Neural cell (in vitro differentiated cells): ENCODE data around the gene RUNX3.

Experiments used
- CTCF ChIP-seq: fragments of 450-650 bp; IDR thresholded peaks from 2 replicates; pipeline ENCODE4 v1.5.1; 2014; ENCODE audit warnings: antibody characterized with exemption, mild to moderate bottlenecking, moderate library complexity; ENCODE audit not compliant: poor library complexity, severe bottlenecking
- EZH2 ChIP-seq: fragments of 200-600, 300-800 bp; shearing (Covaris generic), sonication (generic); IDR thresholded peaks from 2 replicates; pipeline ENCODE4 v1.6.1; 2014; ENCODE audit warnings: antibody characterized with exemption, low read length, borderline replicate concordance, mild to moderate bottlenecking; ENCODE audit not compliant: insufficient read depth, poor library complexity, severe bottlenecking
- MXI1 ChIP-seq: fragments of 450-650 bp; conservative IDR thresholded peaks from 2 replicates; pipeline ENCODE4 v1.6.1; 2014; ENCODE audit warnings: antibody characterized with exemption, mild to moderate bottlenecking; ENCODE audit not compliant: poor library complexity, severe bottlenecking
- REST ChIP-seq: IDR thresholded peaks from 2 replicates; pipeline ENCODE4 v1.6.1; 2012; ENCODE audit warnings: borderline replicate concordance
- SMC3 ChIP-seq: fragments of 450-650 bp; conservative IDR thresholded peaks from 2 replicates; pipeline ENCODE4 v1.6.1; 2014; ENCODE audit warnings: antibody characterized with exemption, mild to moderate bottlenecking, moderate library complexity; ENCODE audit not compliant: poor library complexity

GRCh38 chr1:24859063-24860010 lies 70.7 kb downstream of the RUNX3 start:
- TF ChIP-seq CTCF (no peak), SMC3 (no peak), REST (no peak), EZH2 (no peak), MXI1 (no peak)
